ENCODE data around the gene LTBP4. TPM values are rescaled to one million over a fixed set of nuclear protein-coding genes. Genes with fewer than 3 reads are reported as not detected.
A peak's percentile ranks its signal among the peaks of the same experiment; 100 is the strongest.
"Not testable (repeated sequence)": the region's sequence is repeated elsewhere in the genome, so short reads cannot be mapped to it uniquely, and the experiment has no call there.

The LTBP4 gene
- polyA plus RNA-seq, 1 donor (not counting 4 experiments of a cell fraction or from before 2014, with no cell fraction given), result 29.6 TPM

DNA sequence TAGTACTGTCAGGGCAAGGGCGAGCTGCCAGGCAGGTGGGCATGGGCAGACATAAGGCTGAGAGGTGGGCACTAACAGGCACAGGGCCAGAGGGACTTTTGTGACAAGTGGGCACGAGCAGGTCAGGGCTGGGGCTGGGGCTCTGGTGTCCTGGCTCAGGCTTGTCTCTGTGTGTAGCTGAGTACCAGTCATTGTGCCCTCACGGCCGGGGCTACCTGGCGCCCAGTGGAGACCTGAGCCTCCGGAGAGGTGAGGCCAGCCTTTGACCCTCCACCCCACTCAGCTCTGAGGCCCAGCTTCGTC, 21.6 kb downstream of the LTBP4 start:
- no peak for FAIRE-seq
- Histone ChIP-seq H3K4me3 (ENCODE audit: control insufficient read depth in 2 of 3, extremely low read depth in 1 of 3, insufficient read depth in 2 of 3, low read depth in 1 of 3, low read length in 3 of 3) (no peak overlapping the region), H3K4me1 (ENCODE audit: control insufficient read depth, extremely low read depth, insufficient read depth, low read length) (peaks cover 4% of the 10 kb centered on the region), H3K27ac (ENCODE audit: control insufficient read depth, insufficient read depth, low read length) (no peak overlapping the region), H3K4me2 (ENCODE audit: control insufficient read depth, extremely low read depth, insufficient read depth, low read depth, low read length) (no peak overlapping the region), H2AFZ (ENCODE audit: control insufficient read depth, low read length) (no peak overlapping the region), H3K79me2 (ENCODE audit: control insufficient read depth, insufficient read depth, low read length) (no peaks in the 10 kb centered on the region), H3K9me3 (ENCODE audit: control insufficient read depth, low read depth, low read length) (no peaks in the 10 kb centered on the region), H4K20me1 (ENCODE audit: control insufficient read depth, extremely low read depth, insufficient read depth, low read length) (no peaks in the 10 kb centered on the region), H3K9ac (ENCODE audit: control insufficient read depth, extremely low read depth, insufficient read depth, low read length) (no peak overlapping the region), H3K27me3 (ENCODE audit: control insufficient read depth, extremely low read depth, insufficient read depth, low read length) (no peaks in the 10 kb centered on the region), H3K9me1 (ENCODE audit: control insufficient read depth, extremely low read depth, insufficient read depth, low read length) (no peaks in the 10 kb centered on the region), H3K36me3 (ENCODE audit: control insufficient read depth in 2 of 2, extremely low read depth in 1 of 2, insufficient read depth in 2 of 2, low read length in 2 of 2) (peaks cover 33 to 43% of the 10 kb centered on the region in 2 experiments)
- dilution Hi-C loops (cut with MboI; ENCODE audit: extremely low pct_ligation_motif_present, low sequenced_read_pairs), result no loop called here
- TF ChIP-seq EZH2 (IDR thresholded peaks at IDR 0.05; ENCODE audit: low read length), result no peak
- TF ChIP-seq, protein P1, sequence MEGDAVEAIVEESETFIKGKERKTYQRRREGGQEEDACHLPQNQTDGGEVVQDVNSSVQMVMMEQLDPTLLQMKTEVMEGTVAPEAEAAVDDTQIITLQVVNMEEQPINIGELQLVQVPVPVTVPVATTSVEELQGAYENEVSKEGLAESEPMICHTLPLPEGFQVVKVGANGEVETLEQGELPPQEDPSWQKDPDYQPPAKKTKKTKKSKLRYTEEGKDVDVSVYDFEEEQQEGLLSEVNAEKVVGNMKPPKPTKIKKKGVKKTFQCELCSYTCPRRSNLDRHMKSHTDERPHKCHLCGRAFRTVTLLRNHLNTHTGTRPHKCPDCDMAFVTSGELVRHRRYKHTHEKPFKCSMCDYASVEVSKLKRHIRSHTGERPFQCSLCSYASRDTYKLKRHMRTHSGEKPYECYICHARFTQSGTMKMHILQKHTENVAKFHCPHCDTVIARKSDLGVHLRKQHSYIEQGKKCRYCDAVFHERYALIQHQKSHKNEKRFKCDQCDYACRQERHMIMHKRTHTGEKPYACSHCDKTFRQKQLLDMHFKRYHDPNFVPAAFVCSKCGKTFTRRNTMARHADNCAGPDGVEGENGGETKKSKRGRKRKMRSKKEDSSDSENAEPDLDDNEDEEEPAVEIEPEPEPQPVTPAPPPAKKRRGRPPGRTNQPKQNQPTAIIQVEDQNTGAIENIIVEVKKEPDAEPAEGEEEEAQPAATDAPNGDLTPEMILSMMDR (optimal IDR thresholded peaks at IDR 0.05 in 1 of 3, IDR thresholded peaks at IDR 0.05 in 1 of 3, conservative IDR thresholded peaks at IDR 0.05 in 1 of 3; ENCODE audit: extremely low read depth in 1 of 3, insufficient read depth in 2 of 3, low read length in 3 of 3), result no peak
- no peak for DNase-seq (ENCODE audit: low read depth, low spot score)

GRCh38 chr19:40623403-40624251, 22.5 kb downstream of the LTBP4 start:
- peak overlapping the region; percentile 22 for H3K4me2 ChIP-seq (ENCODE audit: control insufficient read depth, extremely low read depth, insufficient read depth, low read depth, low read length)
- H4K20me1 ChIP-seq (ENCODE audit: control insufficient read depth, extremely low read depth, insufficient read depth, low read length), result no peaks in the 10 kb centered on the region
- TF ChIP-seq EZH2 (IDR thresholded peaks at IDR 0.05; ENCODE audit: low read length), result no peak
- TF ChIP-seq, protein P1 (optimal IDR thresholded peaks at IDR 0.05 in 1 of 3, IDR thresholded peaks at IDR 0.05 in 1 of 3, conservative IDR thresholded peaks at IDR 0.05 in 1 of 3; ENCODE audit: extremely low read depth in 1 of 3, insufficient read depth in 2 of 3, low read length in 3 of 3), result no peak
- no peak overlapping the region for H2AFZ ChIP-seq (ENCODE audit: control insufficient read depth, low read length)
- FAIRE-seq (no peak), DNase-seq (ENCODE audit: low read depth, low spot score) (no peak)
- H3K4me1 ChIP-seq (ENCODE audit: control insufficient read depth, extremely low read depth, insufficient read depth, low read length), result peaks cover 4% of the 10 kb centered on the region
- peaks cover 33 to 43% of the 10 kb centered on the region in 2 experiments for H3K36me3 ChIP-seq (ENCODE audit: control insufficient read depth in 2 of 2, extremely low read depth in 1 of 2, insufficient read depth in 2 of 2, low read length in 2 of 2)
- dilution Hi-C loops (cut with MboI; ENCODE audit: extremely low pct_ligation_motif_present, low sequenced_read_pairs), result no loop called here
- no peaks in the 10 kb centered on the region for H3K9me3 ChIP-seq (ENCODE audit: control insufficient read depth, low read depth, low read length)
- no peaks in the 10 kb centered on the region for H3K9me1 ChIP-seq (ENCODE audit: control insufficient read depth, extremely low read depth, insufficient read depth, low read length)
- H3K4me3 ChIP-seq (ENCODE audit: control insufficient read depth in 2 of 3, extremely low read depth in 1 of 3, insufficient read depth in 2 of 3, low read depth in 1 of 3, low read length in 3 of 3), result no peak overlapping the region
- no peak overlapping the region for H3K27ac ChIP-seq (ENCODE audit: control insufficient read depth, insufficient read depth, low read length)
- no peaks in the 10 kb centered on the region for H3K79me2 ChIP-seq (ENCODE audit: control insufficient read depth, insufficient read depth, low read length)
- no peak overlapping the region for H3K9ac ChIP-seq (ENCODE audit: control insufficient read depth, extremely low read depth, insufficient read depth, low read length)
- H3K27me3 ChIP-seq (ENCODE audit: control insufficient read depth, extremely low read depth, insufficient read depth, low read length), result no peaks in the 10 kb centered on the region

DNA sequence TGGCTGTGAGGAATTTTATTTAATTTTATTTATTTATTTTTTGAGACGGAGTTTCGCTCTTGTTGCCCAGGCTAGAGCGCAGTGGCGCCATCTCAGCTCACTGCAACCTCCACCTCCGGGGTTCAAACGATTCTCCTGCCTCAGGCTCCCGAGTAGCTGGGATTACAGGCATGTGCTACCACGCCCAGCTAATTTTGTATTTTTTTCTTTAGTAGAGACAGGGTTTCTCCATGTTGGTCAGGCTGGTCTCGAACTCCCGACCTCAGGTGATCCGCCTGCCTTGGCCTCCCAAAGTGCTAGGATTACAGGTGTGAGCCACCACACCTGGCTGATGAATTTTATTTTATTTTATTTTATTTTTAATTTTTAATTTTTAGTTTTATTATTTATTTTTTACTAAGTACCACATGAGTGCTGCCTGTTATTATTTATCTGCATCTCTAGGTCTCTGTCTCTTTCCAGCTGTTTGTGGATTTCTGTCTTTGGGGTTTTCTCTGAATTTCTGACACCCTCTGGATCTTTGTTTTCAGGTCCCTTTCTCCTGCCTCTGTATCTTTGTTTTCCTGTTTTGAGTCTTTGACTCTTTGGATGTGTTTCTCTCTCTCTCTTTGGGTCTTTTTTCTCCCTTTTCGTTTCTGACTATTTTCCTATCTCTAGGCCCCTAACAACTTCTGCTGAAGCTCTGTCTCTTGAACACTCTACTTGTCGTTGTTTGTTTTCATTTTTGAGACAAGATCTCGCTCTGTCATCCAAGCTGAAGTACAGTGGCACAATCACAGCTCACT, 23.4 kb downstream of the LTBP4 start:
- H3K9me1 ChIP-seq (ENCODE audit: control insufficient read depth, extremely low read depth, insufficient read depth, low read length); H3K9ac ChIP-seq (ENCODE audit: control insufficient read depth, extremely low read depth, insufficient read depth, low read length); H3K4me1 ChIP-seq (ENCODE audit: control insufficient read depth, extremely low read depth, insufficient read depth, low read length); H3K27me3 ChIP-seq (ENCODE audit: control insufficient read depth, extremely low read depth, insufficient read depth, low read length); FAIRE-seq; H3K4me3 ChIP-seq (ENCODE audit: control insufficient read depth in 2 of 3, extremely low read depth in 1 of 3, insufficient read depth in 2 of 3, low read depth in 1 of 3, low read length in 3 of 3); H2AFZ ChIP-seq (ENCODE audit: control insufficient read depth, low read length); H3K27ac ChIP-seq (ENCODE audit: control insufficient read depth, insufficient read depth, low read length); DNase-seq (ENCODE audit: low read depth, low spot score); H3K9me3 ChIP-seq (ENCODE audit: control insufficient read depth, low read depth, low read length); H3K79me2 ChIP-seq (ENCODE audit: control insufficient read depth, insufficient read depth, low read length); H4K20me1 ChIP-seq (ENCODE audit: control insufficient read depth, extremely low read depth, insufficient read depth, low read length); H3K4me2 ChIP-seq (ENCODE audit: control insufficient read depth, extremely low read depth, insufficient read depth, low read depth, low read length); dilution Hi-C loops (cut with MboI; ENCODE audit: extremely low pct_ligation_motif_present, low sequenced_read_pairs): not testable (repeated sequence)
- H3K36me3 ChIP-seq (ENCODE audit: control insufficient read depth in 2 of 2, extremely low read depth in 1 of 2, insufficient read depth in 2 of 2, low read length in 2 of 2), result peaks cover 30 to 39% of the 10 kb centered on the region in 2 experiments
